Hepatocyte (in vitro differentiated cells): ENCODE measurements around the gene PHF19.

Source experiments
- CTCF ChIP-seq: fragments of 200-600 bp; sonication (generic); IDR thresholded peaks from 2 replicates; pipeline ENCODE4 v1.5.1; 2016; ENCODE audit warnings: antibody characterized with exemption, mild to moderate bottlenecking; ENCODE audit not compliant: poor library complexity
- EZH2 ChIP-seq: fragments of 200-600 bp; sonication (generic); IDR thresholded peaks from 2 replicates; pipeline ENCODE4 v1.6.1; 2016; ENCODE audit warnings: antibody characterized with exemption, mild to moderate bottlenecking, borderline replicate concordance
- EZH2phosphoT487 ChIP-seq: fragments of 200-600 bp; sonication (generic); IDR thresholded peaks from one replicate; pipeline ENCODE4 v1.6.1; 2018; ENCODE audit warnings: antibody characterized with exemption, mild to moderate bottlenecking, low read depth, moderate library complexity; ENCODE audit not compliant: unreplicated experiment, severe bottlenecking

GRCh38 chr9:120855827-120856670 is 20.9 kb downstream of the PHF19 start:
- TF ChIP-seq EZH2phosphoT487 (no peak), CTCF (no peak), EZH2 (no peak)
